Frontal cortex (tissue), 4 donors: Measurements from ENCODE around the gene HAL. TPM values are rescaled to one million over a fixed set of nuclear protein-coding genes. Genes with fewer than 3 reads are reported as not detected.
A peak's percentile ranks its signal among the peaks of the same experiment; 100 is the strongest.

Experiments used
- DNase-seq, 2 donors: peaks; one replicate each; pipeline ENCODE4 v3.0.0; 2012; ENCODE audit warnings: low spot score in 2 of 2
- FAIRE-seq: peaks from 2 replicates; lab custom pipeline; 2012; peaks lifted over from hg19 to GRCh38; lab: Jason Lieb, UNC
- total RNA-seq: library from RNA; depleted of rRNA; stranded (reverse); fragments of >200 nt; gene quantifications from one replicate; pipeline ENCODE4 v1.2.3, GENCODE V29; 2014
- donor health status: control.
- donor health status: control.
- donor health status: control.

The HAL gene
- total RNA-seq, 1 donor from 2014 or later, result not detected

DNA sequence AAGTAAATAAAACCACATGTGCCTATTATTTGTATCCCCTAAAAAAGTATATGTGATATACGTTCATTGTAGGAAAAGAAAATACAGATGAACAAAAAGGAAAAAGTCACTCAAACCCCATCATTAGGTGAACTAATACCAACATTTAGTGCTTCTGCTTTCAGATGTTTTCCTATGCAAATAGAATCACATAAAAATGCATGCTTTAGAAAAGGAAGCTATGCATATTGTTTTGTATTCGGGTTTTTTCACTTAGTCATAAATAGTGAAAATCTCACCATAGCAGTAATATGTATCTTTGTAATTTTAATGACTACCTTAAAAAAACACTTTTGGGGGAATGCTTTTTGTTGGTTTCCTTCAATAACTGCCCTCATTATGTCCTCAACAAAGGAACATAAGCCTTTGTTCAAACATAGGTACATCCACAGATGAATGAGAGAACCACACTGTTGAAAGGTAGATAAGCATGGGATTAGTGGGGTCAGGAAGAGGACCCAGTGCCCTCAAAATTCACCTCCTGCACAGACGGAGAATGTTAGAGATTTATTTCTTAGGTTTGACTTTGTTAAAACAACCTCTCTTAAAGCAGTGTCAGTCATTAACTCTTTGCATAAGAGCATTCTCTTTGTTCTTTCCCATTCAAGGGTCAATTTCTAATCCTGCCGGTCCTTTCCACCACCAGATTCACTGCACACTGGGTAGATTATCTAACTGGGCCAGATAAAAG, 46.5 kb downstream of the HAL start:
- DNase-seq, result no peak
- FAIRE-seq, result no peak

DNA sequence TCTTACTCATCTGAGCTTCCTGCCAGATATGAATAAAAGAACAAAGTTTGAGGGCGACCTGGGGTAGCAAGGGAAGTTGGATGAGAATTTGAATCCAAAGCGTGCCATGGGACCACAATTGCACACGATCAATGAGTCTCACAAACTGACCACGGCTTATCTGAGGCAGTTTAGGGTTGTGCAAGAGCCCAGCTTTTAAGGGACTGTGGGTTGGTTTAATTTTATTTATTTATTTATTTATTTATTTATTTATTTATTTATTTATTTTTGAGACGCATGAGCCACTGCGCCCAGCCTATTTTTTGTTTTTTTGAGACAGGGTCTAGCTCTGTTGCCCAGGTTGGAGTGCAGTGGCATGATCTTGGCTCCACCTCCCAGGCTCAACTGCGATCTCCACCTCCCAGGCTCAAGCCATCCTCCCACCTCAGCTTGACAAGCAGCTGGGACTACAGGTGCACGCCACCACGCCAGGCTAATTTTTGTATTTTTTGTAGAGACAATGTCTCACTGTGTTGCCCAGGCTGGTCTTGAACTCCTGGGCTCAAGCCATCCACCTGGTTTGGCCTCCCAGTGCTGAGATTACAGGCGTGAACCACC, 51.9 kb downstream of the HAL start:
- DNase-seq, result no peak
- FAIRE-seq, result no peak

DNA sequence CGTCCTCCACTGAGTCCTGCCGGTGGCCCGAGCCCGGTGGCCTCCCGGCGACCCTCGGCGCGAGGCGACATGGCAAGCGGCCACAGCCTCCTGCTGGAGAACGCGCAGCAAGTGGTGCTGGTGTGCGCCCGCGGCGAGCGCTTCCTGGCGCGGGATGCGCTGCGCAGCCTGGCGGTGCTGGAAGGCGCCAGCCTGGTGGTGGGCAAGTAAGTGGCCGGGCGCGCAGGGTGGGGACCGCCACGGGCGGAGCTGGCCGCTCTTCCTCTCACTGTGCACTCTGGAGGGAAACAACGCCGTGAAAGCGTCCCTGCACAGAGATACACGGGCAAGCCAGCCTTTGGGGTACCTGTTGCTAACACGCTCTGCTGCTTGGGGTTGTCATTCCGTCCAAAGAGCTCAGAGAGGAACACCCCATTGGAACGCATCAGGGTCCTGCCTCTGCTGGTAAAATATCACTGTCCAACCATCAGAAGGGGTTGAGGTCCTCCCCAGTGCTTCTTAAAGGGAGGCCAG, 52.8 kb downstream of the HAL start, which contains the start of gene AMDHD1:
TSS of gene AMDHD1 (plus strand) at position 2 of the 513 bp plus-strand sequence. CDS start at position 70, 68 bp downstream.
- peak; percentile 58 to 64 for DNase-seq
- no peak for FAIRE-seq

- DNase-seq (peak; percentile 82 to 83), FAIRE-seq (no peak)
Measured at GRCh38 chr12:95942524-95943329, 53.4 kb downstream of the HAL start, which contains the start of gene CCDC38. TSS of gene CCDC38 (minus strand) at chr12:95942614. CDS start at chr12:95936509, 6,105 bp downstream.

DNA sequence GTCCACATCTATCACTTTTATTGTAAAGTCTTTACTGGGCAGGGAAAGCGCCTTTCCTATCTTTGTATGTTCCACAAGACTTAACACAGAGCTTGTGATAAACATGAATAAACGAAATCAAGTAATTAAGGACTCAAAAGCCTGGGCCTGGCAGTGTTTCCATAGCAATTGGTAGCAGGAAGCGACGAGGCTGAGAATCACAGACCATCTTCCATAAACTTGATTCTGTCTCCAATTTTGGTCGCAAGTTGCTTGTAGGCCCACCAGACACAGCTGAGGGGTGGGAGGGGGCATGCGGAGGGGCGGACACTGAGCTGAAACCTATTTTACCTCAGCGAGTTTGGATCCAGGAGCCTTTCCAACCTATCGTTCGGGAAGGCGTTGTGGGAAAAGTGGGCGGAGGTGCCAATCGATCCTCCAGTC, 54.0 kb downstream of the HAL start:
- FAIRE-seq, result no peak

GRCh38 chr12:95940514-95940913, 55.6 kb downstream of the HAL start:
- DNase-seq, result no peak
- FAIRE-seq, result no peak

More for the DNA sequence above, 54.0 kb downstream of the HAL start:
- no peak for DNase-seq

Other genes starting within 250 kb of the HAL start
- 60.3 TPM for gene NTN4, start 205.6 kb downstream of the HAL start, total RNA-seq
- 25.7 TPM for gene SNRPF, start 137.4 kb downstream of the HAL start, total RNA-seq
- not detected for gene CCDC38, start 53.7 kb downstream of the HAL start, total RNA-seq
- gene AMDHD1, start 53.0 kb downstream of the HAL start, total RNA-seq, result 0.82 TPM
- 37.5 TPM for gene LTA4H, start 39.2 kb upstream of the HAL start, total RNA-seq
- 1.6 TPM for gene ELK3, start 198.0 kb upstream of the HAL start, total RNA-seq